Measurements from ENCODE around the gene NRF1.

NRF1 gene

GRCh38 chr7:129643550-129644170 lies 32.1 kb downstream of the NRF1 start:
- H3K4me3 ChIP-seq (ENCODE audit: low read depth, low read length) = no peak overlapping the region
- no peak for DNase-seq (ENCODE audit: low read depth)
- in situ Hi-C loops (cut with HindIII; ENCODE audit: low sequenced_read_pairs) = no loop called here
- TF ChIP-seq CTCF (IDR thresholded peaks at IDR 0.05; ENCODE audit: low read depth, low read length, missing control alignments) = no peak

GRCh38 chr7:129644634-129645230 lies 33.2 kb downstream of the NRF1 start:
- no peak overlapping the region for H3K4me3 ChIP-seq (ENCODE audit: low read depth, low read length)
- in situ Hi-C loops (cut with HindIII; ENCODE audit: low sequenced_read_pairs) = no loop called here
- TF ChIP-seq CTCF (IDR thresholded peaks at IDR 0.05; ENCODE audit: low read depth, low read length, missing control alignments) = peak; percentile 41
- DNase-seq (ENCODE audit: low read depth) = peak; percentile 62

DNA sequence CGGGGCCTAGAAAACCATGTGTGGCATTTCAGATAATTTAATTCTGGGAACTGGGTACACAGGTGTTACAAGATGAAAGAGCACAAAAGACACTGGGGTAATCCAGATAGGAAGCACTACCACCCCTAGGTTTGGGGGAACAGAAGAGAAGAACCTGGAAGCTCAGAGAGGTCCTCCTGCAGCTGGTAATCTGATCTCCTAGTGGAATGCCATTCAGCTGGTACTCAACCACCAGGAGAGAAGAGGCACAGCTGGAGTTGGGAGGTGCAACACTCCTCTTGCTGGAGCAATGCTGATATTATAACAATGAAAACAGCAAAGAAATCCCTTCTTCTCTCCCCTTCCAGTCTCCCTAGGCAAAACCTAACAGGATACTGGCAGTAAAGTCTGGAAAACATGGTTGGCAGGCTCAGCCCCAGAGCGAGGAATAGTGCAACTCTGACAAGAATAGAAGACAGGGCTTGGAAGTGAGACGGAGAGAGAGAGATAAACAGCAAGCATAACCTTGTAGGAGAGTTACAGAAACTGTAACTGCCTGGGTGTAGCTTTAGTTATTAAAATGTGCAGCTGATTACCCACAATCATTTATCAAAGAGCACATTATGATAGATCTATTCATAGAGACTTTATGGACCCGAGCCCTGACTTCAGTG lies 35.0 kb downstream of the NRF1 start:
- no peak overlapping the region for H3K4me3 ChIP-seq (ENCODE audit: low read depth, low read length)
- no peak for DNase-seq (ENCODE audit: low read depth)
- in situ Hi-C loops (cut with HindIII; ENCODE audit: low sequenced_read_pairs) = no loop called here
- TF ChIP-seq CTCF (IDR thresholded peaks at IDR 0.05; ENCODE audit: low read depth, low read length, missing control alignments) = no peak

- TF ChIP-seq CTCF (IDR thresholded peaks at IDR 0.05; ENCODE audit: low read depth, low read length, missing control alignments) = no peak
- DNase-seq (ENCODE audit: low read depth) = no peak
- H3K4me3 ChIP-seq (ENCODE audit: low read depth, low read length) = no peak overlapping the region
- in situ Hi-C loops (cut with HindIII; ENCODE audit: low sequenced_read_pairs) = no loop called here
Measured at GRCh38 chr7:129649128-129649690, 37.7 kb downstream of the NRF1 start.

DNA sequence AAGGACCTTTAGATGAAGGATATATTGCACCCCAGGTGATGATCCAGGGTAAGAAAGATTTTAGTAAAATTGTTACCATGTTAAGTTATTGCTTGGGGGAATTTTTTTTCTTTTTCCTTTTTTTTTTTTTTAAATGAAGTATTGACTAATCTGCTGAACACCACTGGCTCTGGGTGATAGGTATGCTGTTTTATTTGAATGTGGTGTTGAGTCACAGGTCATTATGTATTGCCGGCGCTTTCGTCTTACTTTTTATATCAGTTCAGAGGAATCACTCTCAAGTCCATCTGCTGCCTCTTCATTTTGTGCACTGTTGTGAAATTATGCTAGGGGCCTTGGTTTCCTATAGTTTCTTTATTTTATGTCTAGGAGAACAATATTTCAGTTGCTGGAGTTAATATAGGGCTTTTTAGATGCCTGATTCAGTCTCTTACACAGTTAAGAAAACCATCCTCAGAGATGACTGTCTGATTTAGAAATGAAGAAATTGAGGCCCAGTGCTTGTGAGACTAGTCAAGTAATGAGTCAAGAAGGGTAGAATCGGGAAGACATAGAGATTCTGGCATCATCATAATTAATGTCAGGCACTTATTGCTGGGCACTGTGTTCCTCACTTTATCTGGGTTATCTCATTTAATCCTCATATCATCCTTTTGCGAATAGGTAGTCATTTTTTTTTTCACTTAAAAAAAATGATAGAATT lies 38.7 kb downstream of the NRF1 start:
- DNase-seq (ENCODE audit: low read depth) = no peak
- no peak for TF ChIP-seq CTCF (IDR thresholded peaks at IDR 0.05; ENCODE audit: low read depth, low read length, missing control alignments)
- in situ Hi-C loops (cut with HindIII; ENCODE audit: low sequenced_read_pairs) = no loop called here
- no peak overlapping the region for H3K4me3 ChIP-seq (ENCODE audit: low read depth, low read length)

DNA sequence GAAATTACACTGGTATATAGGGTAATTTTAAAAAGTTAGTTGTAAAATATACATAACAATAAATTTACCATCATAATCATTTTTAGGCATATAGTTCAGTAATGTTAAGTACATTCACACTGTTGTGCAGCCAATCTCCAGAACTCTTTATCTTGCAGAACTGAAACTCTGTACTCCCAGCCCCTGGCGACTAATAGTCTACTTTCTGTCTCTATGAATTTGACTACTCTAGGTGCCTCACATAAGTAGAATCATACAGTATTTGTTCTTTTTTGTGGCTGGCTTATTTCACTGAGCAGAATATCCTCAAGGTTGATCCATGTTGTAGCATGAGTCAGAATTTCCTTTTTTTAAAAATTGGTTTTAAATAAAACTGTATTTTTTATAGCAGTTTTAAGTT lies 41.4 kb downstream of the NRF1 start:
- DNase-seq (ENCODE audit: low read depth) = no peak
- H3K4me3 ChIP-seq (ENCODE audit: low read depth, low read length) = no peak overlapping the region
- no peak for TF ChIP-seq CTCF (IDR thresholded peaks at IDR 0.05; ENCODE audit: low read depth, low read length, missing control alignments)
- in situ Hi-C loops (cut with HindIII; ENCODE audit: low sequenced_read_pairs) = no loop called here

Measured in astrocyte of the cerebellum (primary cell).